Heart left ventricle (tissue), 13 donors: ENCODE results near the gene ZNF512B.

Experiments
- CTCF ChIP-seq, 12 donors: fragments of 200-600 bp; sonication (generic) in 4 of 12; IDR thresholded peaks; one replicate each; pipeline versions ENCODE4 v1.5.0 to v1.8.0; 2018 to 2022; ENCODE audit warnings: antibody characterized with exemption in 12 of 12, mild to moderate bottlenecking in 5 of 12
- POLR2A ChIP-seq, 2 donors: fragments of 450-650 bp; IDR thresholded peaks; one replicate each; pipeline ENCODE4 v1.6.1; 2017; ENCODE audit warnings: antibody characterized with exemption in 2 of 2, mild to moderate bottlenecking in 2 of 2, moderate library complexity in 2 of 2
- donor health status: ischemic (EF 13 %, LVEDD 7.1; RV severe dilation, severe dysfunction).
- donor health status: DM: no; HTN: yes; CAD: no.
- donor health status: DM: no; HTN: no; CAD: no.
- donor health status: ischemic (EF 25% LVEDD 6.9; RV normal size, moderate dysfunction).
- donor health status: ischemic (EF 25% LVEDD 5.7; RV mildly dilated, moderate dysfunction).
- donor health status: ischemic (EF 35%, LVEDD 5.7; RV mildly dilated, moderate dysfunction).
- donor health status: nonischemic (EF 11% LVEDD 7.7; RV severe dilation, severe dysfunction).
- donor health status: DM: yes; HTN: yes; CAD: no.
- donor health status: PGD.
- donor health status: ischemic (EF 29% LVEDD 5.4; RV normal size, mild dysfunction).
- donor health status: nonischemic (EF 23%, LVEDD 6.1; RV moderate dilation, normal function).

- TF ChIP-seq CTCF (IDR thresholded peaks at IDR 0.05) (no peak), POLR2A (IDR thresholded peaks at IDR 0.05) (no peak)
Observed at GRCh38 chr20:63933646-63934045, 36.1 kb downstream of the ZNF512B start.
